HG02642 (cell line): ENCODE measurements around the gene RFX2.
"Not testable (repeated sequence)": the region's sequence is repeated elsewhere in the genome, so short reads cannot be mapped to it uniquely, and the experiment has no call there.

Source experiments
- ATAC-seq: cut with Tn5 transposase; IDR thresholded peaks from one replicate; pipeline ENCODE4 v1.9.1; 2021; ENCODE audit warnings: mild to moderate bottlenecking; ENCODE audit not compliant: unreplicated experiment, poor library complexity

RFX2 gene

DNA sequence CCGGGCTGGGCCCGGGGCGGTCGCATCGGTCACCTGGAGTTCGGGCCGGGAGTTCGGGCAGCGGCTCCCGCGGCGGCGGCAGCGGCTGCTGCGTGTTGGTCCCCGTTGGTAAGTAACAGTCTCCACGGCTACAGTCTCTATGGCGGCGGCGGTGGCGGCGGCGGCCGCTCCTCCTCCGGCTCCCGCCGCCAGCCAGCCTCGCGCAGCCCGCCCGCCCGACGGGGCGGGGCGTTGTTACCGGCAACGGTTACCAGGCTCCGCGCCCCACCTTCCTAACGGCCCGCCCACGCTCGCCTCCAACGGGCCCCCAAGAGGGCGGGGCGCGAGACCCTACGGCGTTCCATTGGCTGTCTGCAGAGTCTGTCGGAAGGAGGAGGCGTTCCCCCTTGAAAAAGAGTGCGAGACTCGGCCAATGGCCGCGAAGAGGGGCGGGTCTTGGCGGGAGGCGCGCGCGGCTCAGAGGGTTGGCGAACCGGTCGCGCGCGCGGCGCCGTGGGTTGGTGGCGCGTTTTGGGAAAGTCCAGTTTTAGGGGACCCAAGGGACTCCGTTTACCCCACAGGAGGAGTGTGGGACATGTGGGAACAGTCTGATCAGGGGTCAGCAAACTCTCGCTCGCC, at the start of gene RFX2:
TSS of gene RFX2 (minus strand) at position 141 of the 618 bp plus-strand sequence. CDS start 63,004 bp downstream, outside the sequence.
- ATAC-seq: peak; percentile 96

DNA sequence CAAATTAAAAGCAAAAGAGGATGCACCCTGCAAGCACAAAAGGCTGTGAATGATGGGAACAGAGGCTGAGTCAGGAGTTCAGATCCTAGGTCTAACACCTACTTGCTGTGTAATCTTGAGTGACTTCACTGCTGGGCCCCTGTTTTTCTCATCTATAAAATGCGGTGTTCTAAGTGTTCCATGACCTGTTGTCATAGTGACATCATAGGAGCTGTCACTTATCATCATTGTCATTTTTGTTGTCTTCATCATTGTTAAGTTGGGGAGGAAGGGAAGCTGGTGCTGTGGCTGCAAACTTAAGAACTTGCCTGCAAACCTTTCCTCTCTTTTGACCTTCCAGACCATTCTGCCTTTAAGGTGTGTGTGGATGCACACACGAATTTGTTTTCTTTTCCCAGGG, 45.7 kb upstream of the RFX2 start:
- ATAC-seq: no peak

DNA sequence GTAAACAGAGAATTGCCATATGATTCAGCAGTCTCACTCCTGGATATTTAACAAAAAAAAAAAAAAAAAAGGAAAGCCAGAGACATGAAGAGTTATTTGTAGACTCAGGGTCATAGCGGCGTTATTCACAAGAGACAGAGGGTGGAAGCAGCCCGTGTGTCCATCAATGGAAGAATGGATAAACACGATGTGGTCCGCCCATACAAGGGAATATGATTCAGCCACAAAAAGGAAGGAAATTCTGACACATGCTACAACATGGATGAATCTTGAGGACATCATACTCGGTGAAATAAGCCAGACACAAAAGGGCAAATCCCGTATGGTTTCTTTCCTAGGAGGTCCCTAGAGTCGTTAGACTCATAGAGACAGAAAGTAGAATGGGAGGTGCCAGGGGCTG, 40.0 kb upstream of the RFX2 start:
- ATAC-seq: no peak

DNA sequence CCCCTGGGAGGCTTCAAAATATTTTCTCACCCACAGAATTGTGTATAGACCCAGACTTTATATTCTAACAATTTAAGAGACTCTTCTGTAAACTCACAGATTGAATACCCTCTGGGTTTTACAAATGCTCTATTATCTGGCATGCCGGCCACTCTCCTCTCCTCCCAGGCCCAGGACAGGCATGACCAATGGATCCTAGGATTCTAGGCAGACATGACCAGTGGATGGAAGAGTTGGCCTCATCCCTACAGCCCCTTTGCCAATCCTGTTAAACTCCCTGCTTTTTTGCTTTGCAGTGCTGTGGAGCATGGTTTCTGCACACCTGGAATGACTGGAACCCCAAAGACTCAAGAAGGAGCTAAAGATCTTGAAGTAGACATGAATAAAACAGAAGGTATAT, 30.9 kb upstream of the RFX2 start:
- no peak for ATAC-seq

DNA sequence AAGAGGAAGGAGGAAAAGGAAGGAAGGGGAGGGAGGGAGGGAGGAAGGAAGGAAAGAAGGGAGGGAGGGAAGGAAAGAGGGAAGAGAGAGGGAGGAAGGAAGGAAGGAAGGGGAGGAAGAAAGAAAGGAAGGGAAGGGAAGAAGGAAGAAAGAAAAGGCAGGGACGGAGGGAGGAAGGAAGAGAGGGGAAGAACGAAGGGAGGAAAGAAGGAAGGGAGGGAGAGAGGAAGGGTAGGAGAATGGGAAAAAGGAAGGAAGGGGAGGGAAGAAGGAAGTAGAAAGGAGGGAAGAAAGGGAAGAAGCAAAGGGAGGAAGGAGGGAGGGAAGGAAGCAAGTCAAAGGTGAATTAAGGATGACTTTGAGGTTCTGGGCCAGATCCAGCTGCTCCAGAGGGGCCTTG, 28.2 kb upstream of the RFX2 start:
- ATAC-seq: no peak

DNA sequence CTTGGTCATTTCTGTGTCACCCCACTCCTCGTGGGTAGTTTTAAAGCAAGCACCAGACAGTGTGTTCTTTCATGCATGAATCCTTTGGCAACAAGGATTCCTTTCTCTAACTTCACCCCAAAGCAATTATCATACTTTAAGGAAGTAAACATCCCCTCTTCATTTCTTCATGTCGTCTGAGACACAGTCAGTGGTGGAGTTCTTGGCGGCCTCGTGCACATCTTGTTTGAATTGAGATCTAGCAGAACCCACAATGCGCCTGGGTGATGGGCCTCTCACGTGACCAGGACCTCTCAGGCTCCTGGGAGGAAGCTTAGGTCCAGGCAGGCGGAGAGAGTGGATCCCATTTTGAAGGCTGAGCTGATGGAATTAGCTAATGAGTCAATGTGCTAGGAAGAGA, 27.8 kb upstream of the RFX2 start:
- ATAC-seq: no peak

DNA sequence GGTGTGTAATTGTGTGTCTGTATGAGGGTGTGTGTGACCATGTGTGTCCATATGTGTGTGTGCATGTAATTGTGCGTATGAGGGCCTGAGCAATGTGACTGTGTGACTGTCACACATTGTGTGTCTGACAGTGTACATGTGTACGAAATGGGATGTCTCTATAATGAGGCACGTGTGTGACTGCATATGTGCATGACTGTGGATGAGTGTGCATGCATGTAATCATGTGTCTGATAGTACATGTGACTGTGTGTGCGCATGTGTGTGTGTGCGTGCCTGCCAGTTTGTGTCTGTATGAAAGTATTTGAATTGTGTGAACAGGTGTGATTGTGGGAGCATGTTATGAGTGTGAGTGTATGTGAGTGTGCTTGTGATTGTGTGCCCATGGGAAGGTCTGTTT, 22.9 kb upstream of the RFX2 start:
- no peak for ATAC-seq

DNA sequence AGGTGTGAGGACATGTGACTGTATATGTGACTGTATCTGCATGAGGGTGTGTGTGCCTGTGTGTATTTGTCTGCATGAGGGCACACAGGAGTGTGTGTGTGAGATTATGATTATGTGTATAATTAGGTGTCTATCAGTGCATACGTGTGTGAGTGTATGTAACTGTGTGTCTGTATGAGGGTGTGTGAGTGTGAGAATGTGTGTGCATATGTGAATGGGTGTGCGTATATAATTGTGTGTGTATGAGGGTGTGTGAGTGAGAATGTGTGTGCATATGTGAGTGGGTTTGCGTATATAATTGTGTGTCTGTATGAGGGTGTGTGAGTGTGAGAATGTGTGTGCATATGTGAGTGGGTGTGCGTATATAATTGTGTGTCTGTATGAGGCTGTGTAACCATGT, 22.2 kb upstream of the RFX2 start:
- no peak for ATAC-seq

DNA sequence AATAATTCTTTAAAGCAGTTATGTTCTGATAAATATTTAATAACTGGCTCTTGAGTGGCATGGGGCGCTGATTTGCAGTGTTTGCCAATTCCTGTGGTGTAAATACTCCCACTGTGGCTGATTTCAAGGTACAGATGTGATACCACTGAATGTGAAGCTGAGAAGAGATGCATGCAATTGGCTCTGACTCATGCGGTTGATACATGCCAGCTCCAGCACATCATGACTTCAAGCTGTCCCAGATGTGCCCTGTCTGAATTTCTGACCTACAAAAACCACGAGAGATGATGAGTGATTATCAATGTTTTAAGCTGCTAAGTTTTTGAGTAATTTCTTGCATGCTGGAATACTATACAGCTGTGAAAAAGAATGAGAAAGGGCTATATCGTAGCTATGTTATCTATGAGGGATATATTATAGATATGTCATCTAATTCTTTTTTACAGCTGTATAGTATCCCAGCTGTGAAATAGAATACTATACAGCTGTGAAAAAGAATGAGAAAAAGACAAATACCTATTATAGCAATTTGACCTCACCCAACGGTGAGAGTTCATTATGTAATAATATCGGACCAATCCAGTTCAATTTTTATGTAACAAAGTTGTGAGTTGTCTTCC, 17.5 kb upstream of the RFX2 start:
- no peak for ATAC-seq

DNA sequence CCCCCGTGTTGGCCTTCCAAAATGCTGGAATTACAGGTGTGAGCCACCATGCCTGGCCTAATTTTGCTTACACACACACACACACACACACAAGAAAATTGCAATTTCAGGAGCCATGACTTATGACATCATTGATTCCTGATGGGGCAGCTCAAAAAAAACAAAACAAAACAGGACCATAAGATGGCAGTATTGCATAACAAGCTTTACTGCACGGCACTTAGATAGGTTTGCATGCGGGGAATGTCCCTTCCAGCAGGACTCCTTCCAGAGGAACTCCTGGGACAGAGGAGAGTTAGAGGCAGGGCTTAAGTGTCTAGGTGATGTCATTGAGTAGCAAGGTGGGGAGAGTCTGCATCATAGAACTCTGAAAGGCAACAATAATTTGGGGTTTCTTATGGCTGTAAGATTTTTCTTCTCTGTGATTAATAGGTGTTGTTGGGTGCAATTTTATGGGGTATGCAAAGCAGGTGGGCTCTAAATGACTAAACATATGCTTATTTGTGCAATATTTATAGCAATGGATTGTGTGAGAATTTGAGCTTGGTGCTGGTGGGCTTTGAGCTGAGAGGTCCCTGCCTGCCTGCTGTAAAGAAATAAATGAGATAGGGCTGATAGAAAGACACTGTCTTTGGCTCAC, 16.2 kb upstream of the RFX2 start:
- no peak for ATAC-seq

DNA sequence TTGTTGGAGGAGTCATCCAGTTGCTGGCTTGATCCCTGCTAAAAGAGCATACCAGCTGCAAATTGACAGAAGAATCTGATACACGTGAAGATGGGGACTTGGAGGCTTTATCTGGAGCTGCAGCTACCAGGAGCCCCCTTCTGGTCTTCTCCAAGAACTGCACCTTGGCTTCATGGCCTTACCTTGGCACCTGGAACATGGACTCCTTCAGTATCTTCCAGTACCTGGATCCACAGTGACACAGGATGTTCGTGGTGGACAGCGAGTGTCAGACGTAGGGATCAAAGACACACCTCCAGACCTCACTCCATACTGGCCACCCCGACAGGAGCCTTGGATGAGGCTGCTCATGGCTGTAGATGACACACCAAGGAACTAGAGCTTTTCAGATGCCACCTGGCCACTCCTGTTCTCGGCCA, 15.3 kb upstream of the RFX2 start:
- ATAC-seq: no peak

DNA sequence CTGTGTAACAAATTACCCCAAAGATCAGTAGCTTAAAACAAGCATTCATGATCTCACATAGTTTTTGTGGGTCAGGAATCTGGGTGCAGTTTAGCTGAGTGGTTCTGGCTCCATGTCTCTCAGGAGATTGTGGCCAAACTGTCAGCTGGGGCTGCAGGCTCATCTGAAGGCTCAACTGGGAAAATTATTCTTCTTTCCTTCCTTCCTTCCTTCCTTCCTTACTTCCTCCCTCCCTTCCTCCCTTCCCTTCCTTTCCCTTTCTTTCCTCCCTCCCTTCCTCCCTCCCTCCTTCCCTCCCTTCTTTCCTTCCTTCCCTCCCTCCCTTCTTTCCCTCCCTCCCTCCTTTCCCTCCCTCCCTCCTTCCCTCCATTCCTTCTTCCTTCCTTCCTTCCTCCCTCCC, 8.7 kb upstream of the RFX2 start:
- ATAC-seq: no peak

DNA sequence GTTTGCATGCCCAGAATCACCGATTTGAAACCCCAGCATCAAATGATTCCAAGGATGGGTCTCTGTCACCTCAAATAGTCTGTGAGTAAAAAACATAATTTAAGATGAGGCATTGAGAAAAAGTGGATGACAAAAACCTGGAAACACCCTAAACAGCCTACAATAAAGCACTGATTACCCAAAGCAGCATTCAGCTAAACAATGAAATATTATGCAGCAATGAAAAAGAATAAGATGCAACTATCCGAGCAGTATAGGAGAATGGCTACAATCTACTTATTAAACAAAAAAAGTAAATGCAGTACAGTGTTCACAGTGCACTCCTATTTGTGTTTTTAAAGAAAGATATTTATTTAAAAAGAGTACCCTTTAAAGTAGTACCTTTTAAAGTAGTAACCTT, 7.7 kb upstream of the RFX2 start:
- no peak for ATAC-seq

DNA sequence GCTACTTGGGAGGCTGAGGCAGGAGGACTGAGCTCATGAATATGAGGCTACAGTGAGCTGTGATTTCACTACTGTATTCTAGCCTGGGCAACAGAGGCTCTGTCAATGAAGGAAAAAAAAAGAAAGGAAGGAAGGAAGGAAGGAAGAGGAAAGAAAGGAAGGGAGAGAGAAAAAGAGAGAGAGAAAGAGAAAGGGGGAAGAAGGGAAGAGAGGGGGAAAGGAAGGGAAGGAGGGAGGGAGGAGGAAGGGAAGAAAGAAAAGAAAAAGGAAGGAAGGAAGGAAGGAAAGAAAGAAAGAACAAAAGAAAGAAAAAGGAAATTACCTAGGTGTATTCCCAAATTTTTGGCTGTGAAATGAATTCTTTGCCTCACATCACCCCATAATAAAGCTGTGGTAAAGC, 7.2 kb upstream of the RFX2 start:
- no peak for ATAC-seq

DNA sequence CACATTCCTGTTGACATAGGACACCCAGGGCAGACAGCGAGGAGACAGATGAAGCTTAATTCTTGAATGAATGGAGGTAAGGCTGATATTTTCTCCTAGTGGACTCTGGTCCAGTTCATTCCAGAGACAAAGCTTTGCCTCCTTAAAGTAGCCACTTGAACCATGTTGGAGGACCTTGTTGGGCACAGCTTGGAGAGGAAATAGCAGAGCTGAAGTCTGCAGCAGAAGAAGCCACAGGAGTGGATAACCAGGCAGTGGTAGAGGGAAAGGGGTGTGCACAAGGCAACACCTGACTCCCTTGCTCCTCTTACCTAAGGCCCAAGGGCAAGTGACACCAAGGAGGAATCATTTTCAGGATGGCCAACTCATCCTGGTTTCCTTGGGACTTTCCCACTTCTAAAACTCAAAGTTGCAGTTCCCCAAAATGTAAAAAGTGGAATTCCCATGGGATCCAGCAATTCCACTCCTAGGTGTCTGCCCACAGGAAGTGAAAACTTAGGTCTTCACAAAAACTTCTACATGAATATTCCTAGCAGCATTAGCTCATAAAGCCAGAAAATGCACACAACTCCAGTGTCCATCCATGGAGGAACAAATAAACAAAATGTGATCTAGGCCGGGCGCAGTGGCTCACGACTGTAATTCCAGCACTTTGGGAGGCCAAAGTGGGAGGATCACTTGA, 6.6 kb upstream of the RFX2 start:
- no peak for ATAC-seq

DNA sequence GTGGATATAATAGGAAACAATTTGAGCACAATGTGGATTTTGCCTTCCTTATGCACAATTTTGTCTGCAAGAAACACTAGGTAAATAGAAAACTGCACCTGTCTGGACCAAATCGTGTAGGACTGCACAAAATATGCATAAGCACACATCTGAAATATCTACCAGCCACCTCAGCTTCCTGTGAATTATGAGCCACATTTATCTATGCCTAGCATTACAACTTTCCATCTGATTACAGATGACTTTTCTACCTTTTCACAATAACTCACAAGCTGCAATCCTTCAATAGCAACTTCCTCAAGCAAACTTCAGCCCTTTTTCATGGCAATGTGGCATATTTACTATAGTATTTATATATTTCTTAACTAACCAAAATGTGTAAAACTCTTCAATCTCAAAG, 5.7 kb upstream of the RFX2 start:
- ATAC-seq: no peak

DNA sequence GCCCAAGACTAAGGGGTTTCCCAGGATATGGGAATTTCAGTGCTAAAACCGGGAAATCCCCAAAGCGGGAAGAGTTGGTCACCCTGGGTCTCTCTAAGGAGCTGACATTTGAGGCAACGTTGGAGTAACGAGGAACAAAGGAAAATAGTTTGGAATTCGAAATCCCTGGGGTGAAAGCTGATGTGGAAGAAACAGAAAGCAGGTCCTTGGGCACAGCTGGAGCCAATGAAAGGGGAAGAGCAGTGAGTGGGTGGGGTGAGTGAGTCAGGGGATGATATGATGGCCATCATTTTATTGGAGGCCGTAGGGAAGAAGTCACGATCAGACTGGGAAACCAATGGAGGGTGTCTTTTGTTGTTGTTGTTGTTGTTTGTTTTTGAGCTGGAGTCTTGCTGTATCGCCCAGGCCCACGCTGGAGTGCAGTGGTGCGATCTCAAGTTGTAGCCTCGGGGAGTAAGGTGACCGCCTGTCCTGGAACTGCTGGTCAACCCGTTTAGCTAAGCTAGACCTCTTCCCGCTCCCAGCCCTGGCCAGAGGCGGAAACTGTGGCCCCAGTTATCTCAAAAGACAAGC, 3.4 kb upstream of the RFX2 start:
- ATAC-seq: no peak

DNA sequence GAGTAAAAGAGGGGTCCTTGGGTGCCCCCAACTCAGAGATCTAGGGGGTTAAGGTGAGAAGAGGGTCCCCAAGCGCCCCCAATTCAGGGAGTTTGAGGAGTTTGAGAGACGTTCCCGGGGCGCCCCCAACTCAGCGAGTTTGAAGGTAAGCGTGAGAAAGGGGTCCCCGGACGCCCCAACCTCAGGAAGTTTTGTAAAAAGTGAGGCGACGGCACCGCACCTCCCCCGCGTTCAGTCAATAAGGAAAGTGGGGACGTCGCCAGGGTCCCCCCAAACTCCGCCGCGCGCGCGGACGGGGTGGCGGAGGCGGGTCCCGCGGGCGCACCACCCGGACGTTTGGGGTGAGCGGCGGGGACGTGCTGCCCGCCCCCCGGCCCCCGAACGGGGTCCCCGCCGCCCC, 353 bp downstream of the RFX2 start:
- no peak for ATAC-seq

DNA sequence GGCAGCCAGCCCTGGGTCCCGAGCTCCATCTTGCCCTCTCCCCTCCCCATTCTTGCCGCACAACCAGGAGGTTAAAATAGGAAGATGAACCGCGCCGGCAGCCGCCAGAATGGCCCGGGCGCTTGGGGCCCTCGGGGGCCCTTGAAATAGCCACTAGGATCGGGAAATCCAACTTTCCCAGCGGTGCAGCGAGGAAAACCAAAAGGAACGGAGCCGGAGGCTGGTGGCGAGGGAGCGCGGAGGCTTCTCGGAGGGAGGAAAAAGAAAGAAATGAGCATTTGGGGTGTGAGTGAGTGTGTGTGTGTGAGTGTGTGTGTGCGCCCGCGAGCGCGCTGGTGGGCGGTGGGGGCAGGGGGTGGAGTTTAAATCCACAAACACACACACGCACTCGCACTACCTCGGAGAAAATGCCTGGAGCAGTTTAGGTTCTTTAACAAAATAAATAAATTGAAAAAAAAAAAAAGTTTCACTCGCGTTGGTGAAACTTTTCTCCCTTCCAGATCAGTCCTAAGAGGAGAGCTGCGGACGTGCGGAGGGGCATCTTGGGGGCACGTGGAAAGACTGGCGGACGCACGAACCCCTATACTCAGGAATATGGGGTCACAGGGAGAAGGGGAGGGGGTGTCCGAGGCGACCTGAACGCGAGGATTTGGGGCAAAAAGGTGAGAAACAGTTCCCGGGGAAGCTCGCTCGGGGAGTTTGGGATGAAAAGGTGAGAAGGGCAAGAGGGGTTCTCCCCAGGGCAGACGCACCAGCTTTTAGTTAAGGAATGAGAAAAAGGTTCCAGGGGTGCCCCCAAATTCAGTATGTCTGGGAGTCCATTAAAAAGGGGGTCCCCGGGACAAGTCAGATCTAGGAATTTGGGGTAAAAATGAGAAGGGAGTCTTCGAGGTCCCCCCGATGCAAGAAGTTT, 1.3 kb downstream of the RFX2 start:
- no peak for ATAC-seq

DNA sequence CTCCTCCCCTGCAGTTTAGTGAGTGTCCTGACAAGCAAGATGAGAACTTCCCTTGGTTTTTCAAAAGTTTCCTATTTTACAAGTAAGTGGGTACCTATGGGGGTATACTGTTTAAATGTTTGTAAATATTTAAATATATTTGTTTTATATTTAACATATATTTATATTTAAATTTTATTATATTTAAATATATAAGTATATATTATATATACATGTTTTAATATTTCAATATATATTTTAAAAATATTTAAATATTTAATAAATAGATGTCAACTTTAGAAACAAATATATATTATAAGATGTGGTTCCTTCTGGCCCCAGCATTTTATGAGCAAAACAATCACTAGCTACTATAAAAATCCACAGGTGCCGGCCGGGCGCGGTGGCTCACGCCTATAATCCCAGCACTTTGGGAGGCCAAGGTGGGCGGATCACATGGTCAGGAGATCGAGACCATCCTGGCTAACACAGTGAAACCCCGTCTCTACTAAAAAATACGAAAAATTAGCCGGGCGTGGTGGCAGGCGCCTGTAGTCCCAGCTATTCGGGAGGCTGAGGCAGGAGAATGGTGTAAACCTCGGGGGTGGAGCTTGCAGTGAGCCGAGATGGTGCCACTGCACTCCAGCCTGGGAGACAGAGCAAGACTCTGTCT, 3.5 kb downstream of the RFX2 start:
- not testable (repeated sequence) for ATAC-seq
